PC-3 (cell line): ENCODE measurements around the gene TBL3.

Experiments used
- EZH2phosphoT487 ChIP-seq: fragments of 300-600 bp; sonication (generic); IDR thresholded peaks from 2 replicates; pipeline ENCODE4 v1.6.1; 2018; ENCODE audit warnings: mild to moderate bottlenecking, antibody characterized with exemption, low read length, borderline replicate concordance
- TF ChIP-seq, protein P1 (sequence below): fragments of 300-600 bp; sonication (generic); conservative IDR thresholded peaks from 2 replicates; pipeline ENCODE4 v1.5.1; 2017; ENCODE audit warnings: antibody characterized with exemption, low read depth, mild to moderate bottlenecking, low read length

GRCh38 chr16:1982013-1982433 lies 10.2 kb downstream of the TBL3 start:
- TF ChIP-seq, protein P1, sequence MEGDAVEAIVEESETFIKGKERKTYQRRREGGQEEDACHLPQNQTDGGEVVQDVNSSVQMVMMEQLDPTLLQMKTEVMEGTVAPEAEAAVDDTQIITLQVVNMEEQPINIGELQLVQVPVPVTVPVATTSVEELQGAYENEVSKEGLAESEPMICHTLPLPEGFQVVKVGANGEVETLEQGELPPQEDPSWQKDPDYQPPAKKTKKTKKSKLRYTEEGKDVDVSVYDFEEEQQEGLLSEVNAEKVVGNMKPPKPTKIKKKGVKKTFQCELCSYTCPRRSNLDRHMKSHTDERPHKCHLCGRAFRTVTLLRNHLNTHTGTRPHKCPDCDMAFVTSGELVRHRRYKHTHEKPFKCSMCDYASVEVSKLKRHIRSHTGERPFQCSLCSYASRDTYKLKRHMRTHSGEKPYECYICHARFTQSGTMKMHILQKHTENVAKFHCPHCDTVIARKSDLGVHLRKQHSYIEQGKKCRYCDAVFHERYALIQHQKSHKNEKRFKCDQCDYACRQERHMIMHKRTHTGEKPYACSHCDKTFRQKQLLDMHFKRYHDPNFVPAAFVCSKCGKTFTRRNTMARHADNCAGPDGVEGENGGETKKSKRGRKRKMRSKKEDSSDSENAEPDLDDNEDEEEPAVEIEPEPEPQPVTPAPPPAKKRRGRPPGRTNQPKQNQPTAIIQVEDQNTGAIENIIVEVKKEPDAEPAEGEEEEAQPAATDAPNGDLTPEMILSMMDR: no peak
- no peak for TF ChIP-seq EZH2phosphoT487
